Germinal center (tissue), 1 donor: Measurements from ENCODE around the gene MCM6.
"Not testable (repeated sequence)": the region's sequence is repeated elsewhere in the genome, so short reads cannot be mapped to it uniquely, and the experiment has no call there.

Experiments
- DNase-seq: peaks from one replicate; pipeline ENCODE4 v3.0.0; 2012; ENCODE audit warnings: mixed read lengths, low spot score

Gene MCM6

GRCh38 chr2:135876066-135876711 is at the start of gene MCM6:
Gene MCM6 (minus strand): TSS chr2:135876443. CDS start chr2:135876365, 78 bp downstream.
- peak; percentile 98 for DNase-seq

GRCh38 chr2:135925571-135925970 is 49.3 kb upstream of the MCM6 start:
- no peak for DNase-seq

GRCh38 chr2:135916207-135916606 is 40.0 kb upstream of the MCM6 start:
- DNase-seq, result peak; percentile 30

DNA sequence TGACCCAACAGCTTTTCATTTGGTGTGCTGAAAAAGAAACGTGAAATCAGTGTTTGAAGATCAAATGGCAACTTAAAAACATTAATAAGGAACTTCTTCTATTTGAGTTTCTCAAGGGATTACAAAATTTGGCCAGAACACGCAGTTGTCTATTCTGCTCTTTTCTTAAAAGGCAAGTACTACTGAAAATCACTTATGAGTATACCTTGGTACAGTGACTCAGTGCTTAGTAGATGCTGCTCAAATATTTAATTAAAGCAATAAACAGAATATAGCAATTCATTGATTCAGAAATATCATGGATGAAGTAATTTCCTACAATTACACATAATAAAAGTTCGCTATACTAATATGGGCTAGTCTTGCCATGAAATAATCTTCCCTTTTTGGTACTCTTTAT is 38.2 kb upstream of the MCM6 start:
- no peak for DNase-seq

DNA sequence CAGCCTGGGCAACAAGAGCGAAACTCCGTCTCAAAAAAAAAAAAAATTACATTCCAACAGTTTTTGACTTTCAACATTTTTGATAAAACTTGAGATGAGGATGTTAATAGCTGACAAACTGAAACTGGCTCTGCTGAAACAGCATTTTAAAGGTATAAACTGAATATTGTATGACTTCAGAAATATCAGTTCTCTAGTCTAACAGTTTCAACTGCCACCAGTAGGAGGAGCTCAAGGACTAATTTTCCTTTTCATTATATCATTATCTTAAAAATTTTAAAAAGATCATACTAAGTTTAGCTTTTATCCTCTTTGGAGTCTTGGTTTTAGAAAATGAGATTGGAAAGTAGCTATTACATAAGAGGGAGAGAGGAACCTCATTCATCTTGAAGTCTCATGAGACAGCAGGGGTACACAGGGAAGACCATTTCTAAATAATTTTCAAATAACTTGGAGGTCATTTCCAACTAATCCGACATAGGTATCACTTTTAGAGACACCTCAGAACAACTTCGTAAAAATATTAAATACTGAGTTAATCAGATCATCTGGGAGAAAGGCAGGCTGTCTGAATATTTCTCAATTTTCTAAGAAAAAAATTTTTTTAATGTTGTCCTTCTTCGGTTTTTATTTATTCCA is 37.6 kb upstream of the MCM6 start:
- DNase-seq, result peak; percentile 60

DNA sequence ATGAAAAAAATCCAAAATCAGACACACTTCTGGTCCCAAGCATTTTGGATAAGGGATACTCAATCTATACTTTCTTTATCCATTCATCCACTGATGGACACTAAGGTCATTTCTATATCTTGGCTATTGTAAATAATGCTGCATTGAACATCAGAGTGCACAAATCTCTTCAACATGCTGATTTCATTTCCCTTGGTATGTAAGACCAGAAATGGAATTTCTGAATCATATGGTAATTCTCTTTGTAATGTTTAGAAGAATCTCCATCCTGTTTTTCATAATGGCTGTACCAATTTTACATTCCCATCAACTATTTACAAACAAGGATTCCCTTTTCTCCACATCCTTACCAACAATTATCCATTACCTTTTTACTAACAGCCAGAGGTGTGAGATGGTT is 33.7 kb upstream of the MCM6 start:
- DNase-seq, result no peak

GRCh38 chr2:135905679-135906078 is 29.4 kb upstream of the MCM6 start:
- DNase-seq, result no peak

- no peak for DNase-seq
These were observed 28.2 kb upstream of the MCM6 start for GRCh38 chr2:135904341-135904989.

DNA sequence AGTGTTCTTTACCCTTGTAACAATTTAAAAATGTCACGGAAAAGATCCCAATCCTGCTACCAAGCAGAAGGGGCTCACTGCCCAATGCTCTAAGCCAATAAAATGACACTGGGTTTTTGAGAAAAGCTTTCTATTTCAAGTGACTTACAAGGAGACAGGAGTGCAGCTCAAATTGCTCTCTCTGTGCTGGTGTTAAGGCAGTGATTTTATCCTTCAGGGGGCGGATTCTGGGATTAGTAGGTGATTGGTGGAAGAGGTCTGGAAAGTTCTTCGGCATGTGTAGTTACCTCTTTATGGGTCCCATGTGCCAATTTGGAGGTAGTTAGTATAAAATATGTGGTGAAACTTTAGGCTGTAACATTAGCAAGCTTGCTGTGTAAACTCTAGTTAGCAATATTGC is 27.4 kb upstream of the MCM6 start:
- DNase-seq, result no peak

DNA sequence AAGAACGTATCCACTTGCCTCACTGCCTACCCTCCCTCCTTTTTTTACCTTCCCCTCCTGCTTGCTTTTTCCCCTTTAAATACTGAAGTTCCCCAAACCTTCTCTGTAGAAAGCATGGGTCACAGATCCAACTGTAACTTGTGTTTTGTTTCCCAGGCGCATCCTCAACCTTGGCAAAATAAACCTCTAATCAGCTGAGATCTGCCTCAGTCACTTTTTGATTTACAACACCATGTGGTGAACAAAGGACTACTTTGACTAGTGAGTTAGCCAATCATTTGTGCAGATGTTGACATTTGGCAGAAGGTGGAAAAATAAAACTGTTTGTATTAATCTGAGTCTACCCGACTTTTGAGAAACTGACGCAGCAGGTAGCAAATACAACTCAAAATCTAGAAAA is 23.3 kb upstream of the MCM6 start:
- DNase-seq, result no peak

DNA sequence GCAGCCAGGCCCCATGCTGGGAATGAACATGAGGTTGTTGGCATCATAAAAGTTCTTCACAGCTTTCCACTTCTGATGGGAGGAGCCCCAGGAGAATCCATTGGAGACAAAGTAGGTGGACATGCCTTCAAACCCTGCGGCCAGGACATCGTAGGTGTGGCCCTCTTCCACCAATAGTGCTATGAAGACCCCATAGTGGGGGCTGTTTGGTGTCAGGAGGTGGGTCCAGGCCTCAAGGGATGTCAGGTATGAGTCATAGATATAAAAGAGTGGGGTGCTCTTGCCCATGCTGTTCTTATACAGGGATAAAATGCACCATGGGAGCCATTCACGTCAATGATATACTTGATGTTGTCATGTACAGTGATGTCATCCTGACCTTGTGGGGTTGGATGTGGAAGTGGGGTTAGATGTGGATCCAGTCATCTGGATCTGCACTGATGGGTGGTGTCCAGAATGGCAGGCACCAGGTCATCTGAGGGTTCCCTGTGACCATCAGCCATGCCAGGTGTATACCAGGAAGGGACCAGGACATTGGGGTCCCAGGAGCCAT is 22.1 kb upstream of the MCM6 start:
- DNase-seq, result no peak

GRCh38 chr2:135894930-135895329 is 18.7 kb upstream of the MCM6 start:
- no peak for DNase-seq

- DNase-seq, result no peak
These were observed 17.1 kb upstream of the MCM6 start for GRCh38 chr2:135893374-135893794.

GRCh38 chr2:135890835-135891234 is 14.6 kb upstream of the MCM6 start:
- DNase-seq, result no peak

- no peak for DNase-seq
These were observed 13.9 kb upstream of the MCM6 start for GRCh38 chr2:135890149-135890548.

GRCh38 chr2:135888587-135888986 is 12.3 kb upstream of the MCM6 start:
- not testable (repeated sequence) for DNase-seq

DNA sequence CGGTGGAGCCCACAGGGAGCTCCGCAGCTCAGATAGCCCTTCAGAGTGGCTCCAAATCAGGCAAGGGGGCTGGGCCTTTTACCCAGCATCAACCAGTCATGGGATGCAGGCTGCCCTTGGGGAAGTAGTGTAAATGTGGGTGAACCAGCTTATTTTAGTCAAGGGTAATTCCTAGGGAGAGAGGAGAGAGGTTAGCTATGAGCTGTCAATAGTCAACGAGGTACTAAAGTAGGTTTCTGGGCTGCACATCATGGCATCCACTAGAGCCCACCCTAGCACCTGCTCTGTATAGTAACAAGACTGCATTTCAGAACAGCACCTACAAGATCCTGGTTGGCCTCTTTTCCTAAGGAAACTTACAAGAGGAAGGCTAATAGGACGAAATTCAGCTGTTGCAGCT is 9.5 kb upstream of the MCM6 start:
- DNase-seq, result no peak

GRCh38 chr2:135882415-135882814 is 6.2 kb upstream of the MCM6 start:
- DNase-seq, result no peak

- not testable (repeated sequence) for DNase-seq
These were observed 527 bp upstream of the MCM6 start for GRCh38 chr2:135876770-135877169.

DNA sequence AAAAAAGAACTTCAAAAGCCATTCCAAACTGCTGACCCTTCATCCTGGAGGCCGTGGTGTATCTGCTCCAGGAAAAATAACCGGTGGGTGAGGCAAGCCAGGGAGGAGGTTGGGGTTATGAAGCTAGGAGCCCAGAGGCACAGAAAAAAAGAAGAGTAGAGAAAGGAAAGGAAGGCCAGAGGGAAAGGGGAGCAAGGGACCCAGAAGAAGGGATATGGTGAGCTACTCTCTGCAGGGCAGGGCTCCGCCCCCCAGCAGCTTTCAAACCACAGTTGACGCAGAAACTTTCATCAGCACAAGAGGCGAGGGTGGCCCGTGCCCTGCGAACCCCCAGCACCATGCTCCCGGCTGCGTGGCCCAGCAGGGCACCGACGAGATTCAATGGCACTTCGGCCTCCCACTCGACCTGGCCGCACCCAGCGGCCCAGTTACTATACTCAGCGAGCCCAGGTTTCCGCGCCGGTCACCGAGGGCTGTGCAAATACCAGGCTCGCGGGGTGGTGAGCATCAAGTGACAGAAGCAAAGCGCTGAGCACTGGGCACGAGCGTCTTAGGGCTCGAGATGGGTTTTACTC is 665 bp downstream of the MCM6 start:
- DNase-seq, result peak; percentile 76

DNA sequence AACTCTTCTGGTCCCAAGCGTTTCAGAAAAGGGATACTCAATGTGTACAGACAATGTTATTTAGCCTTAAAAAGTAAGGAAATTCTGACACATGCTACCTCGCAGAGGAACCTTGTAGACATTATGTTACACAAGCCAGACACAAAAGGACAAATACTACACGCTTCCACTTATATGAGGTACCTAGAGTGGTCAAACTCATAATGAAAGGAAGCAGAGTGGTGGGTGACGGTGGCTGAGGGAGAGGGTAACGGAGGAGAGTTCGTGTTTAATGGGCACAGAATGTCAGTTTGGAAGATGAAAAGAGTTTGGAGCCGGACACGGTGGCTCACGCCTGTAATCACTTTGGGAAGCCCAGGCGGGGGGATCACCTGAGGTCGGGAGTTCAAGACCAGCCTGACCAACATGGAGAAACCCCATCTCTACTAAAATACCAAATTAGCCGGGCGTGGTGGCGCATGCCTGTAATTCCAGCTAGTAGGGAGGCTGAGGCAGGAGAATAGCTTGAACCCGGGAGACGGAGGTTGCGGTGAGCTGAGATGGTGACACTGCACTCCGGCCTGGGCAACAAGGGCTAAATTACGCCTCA is 1.4 kb downstream of the MCM6 start:
- DNase-seq, result no peak

GRCh38 chr2:135870571-135870970 is 5.7 kb downstream of the MCM6 start:
- no peak for DNase-seq
